M059J (cell line): Measurements from ENCODE around the gene TNIP2. TPM values are rescaled to one million over a fixed set of nuclear protein-coding genes. Genes with fewer than 3 reads are reported as not detected.
"Not testable (repeated sequence)": the region's sequence is repeated elsewhere in the genome, so short reads cannot be mapped to it uniquely, and the experiment has no call there.

ENCODE experiments used
- DNase-seq: peaks from one replicate; pipeline ENCODE4 v3.0.0-alpha.2; 2012; ENCODE audit warnings: low read depth
- total RNA-seq: library from RNA; depleted of rRNA; stranded (reverse); fragments of >200 nt; shearing (Covaris generic); gene quantifications from 2 replicates; pipeline ENCODE4 v1.2.3, GENCODE V29; 2014

Gene TNIP2
- total RNA-seq, 1 experiment from 2014 or later = 49.4 TPM

DNA sequence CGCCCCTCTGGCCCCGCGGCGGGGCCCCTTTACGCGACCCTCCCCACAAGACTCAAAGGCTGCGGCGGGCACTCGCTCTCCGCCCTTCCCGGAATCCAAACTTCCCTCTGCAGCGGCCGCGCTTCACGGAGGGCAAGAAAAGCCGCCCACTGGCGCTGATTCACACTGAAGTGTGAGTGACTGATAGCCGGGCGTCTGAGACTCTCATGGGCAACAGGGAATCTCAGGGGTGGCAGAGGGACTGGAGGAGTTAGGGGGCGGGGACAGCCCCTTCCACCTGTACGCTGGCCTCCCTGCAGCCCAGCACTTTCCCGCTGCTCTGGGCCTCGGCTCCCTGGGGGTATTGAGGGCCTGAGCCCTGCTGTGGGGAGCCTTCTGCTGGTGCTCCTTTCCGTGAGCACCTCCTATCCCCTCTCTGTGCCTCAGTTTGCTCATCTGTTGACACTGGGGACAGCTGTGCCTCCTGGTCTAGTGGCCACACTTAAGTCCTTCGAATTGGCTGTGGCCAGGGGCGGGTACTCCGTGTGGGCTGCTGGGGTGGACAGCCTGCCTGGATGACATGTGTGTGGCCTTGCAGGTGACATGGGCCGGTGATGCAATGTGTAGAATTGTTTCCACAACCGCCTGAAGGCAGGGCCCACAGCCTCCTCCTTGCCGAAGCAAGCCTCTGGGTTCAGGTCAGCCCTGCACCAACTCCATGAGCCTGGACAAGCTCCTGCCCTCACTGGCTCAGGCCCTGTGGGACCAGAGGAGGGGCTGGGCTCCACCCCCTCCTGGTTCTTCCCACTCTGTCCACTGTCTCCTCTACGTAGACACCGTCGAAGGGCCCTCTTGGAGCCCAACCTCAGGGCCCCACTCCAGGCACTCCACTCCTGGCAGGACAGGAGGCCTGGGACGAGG, 37.7 kb upstream of the TNIP2 start:
- DNase-seq = peak; percentile 83

DNA sequence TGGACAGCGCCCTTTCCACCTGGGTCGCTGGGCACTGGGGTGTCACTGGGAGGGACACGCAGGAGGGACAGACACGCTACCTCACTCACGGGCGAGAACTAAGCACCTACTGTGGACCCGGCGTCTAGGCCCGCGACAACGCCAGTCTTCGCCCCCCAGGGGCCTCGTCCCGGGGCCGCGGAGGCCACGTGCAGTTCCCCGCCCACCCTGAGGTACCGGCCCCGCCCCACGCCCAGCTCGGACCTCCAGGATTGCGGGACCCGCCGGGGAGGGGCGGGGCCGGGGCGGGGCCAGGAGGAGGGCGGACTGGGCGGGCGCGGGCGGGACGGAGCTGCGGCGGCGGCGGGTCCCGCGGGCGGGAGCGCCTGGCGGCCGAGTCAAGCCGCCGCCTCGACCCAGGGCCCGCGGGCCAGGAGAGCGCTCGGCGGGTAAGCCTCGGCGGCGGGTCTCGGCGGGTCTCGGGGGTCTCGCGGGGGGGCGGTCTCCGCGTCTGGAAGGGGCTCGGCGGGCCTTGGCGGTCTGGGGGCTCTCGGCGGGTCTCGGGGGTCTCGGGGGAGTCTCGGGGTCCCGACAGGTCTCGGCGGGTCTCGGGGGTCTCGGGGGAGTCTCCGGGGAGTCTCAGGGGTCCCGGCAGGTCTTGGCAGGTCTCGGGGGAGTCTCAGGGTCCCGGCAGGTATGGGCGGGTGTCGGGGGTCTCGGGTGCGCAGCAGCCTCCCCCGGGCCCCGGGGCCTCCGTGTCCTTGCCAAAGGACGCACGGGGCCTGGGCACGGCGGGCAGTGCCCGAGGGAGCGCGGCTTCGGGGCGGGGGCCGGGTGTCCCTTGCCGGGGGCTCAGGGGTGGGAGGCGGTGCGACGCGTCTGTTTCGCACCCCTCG, 36.8 kb upstream of the TNIP2 start, which contains the start of gene SH3BP2:
SH3BP2 (plus strand) TSS at position 375 of the 875 bp plus-strand sequence. CDS start 27,533 bp downstream, outside the sequence.
- DNase-seq = peak; percentile 63

DNA sequence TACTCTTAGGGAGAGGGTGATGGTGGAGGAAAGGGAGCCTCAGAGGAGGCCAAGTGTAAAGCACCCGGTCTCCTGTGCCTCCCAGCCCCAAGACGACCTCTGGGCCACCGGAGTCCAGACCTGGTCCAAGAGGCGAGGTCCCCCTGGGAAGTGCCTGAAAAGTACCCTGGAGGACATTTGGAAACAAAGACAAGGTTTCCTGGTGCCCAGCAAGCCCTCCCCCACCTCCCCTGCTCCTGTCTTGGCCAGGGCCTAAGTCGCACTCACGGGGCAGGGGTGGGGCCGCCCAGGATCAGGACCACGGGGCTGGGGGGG, 36.2 kb upstream of the TNIP2 start:
- DNase-seq = no peak

DNA sequence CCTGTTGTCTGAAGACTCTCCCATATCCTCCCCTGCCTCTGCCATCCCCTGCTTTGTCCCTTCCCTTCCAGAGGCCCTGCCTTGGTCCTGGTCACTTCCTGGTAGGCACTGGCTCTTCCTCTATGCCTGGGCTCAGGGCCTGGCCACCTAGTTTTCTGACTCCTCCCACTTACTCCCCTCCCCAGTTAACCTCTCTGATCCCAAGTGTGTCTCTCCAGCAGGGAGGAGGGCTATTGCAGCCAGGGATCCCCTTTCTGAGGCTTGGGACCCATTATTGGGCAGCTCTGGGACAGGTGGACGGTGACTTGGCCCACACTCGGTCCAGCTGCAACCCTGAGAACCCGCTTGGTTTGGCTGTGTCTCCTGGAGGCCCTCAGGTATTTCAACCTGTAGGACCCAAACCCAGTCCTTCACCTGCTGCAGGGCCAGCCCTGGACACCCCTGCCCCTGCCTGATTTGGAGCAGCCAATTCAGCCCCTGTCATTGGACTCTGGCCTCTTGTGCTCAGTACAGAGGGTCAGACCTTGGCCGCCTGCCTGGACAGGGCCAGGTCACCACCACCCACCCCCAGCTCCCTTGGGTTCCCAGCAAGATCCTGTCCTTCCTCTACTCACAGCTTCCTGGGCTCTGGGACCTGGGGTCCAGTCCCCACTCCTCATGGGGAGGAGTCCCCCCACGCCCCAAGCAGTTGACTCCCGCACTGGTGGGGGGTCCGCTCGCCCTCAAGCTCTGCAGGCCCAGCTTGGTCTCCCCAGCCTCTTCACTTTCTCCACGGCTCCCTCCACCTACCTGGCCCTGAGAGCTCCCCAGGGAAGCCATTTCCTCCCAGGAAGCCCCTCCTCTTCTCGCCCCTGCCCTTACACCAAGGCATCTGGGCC, 35.6 kb upstream of the TNIP2 start:
- DNase-seq = no peak

DNA sequence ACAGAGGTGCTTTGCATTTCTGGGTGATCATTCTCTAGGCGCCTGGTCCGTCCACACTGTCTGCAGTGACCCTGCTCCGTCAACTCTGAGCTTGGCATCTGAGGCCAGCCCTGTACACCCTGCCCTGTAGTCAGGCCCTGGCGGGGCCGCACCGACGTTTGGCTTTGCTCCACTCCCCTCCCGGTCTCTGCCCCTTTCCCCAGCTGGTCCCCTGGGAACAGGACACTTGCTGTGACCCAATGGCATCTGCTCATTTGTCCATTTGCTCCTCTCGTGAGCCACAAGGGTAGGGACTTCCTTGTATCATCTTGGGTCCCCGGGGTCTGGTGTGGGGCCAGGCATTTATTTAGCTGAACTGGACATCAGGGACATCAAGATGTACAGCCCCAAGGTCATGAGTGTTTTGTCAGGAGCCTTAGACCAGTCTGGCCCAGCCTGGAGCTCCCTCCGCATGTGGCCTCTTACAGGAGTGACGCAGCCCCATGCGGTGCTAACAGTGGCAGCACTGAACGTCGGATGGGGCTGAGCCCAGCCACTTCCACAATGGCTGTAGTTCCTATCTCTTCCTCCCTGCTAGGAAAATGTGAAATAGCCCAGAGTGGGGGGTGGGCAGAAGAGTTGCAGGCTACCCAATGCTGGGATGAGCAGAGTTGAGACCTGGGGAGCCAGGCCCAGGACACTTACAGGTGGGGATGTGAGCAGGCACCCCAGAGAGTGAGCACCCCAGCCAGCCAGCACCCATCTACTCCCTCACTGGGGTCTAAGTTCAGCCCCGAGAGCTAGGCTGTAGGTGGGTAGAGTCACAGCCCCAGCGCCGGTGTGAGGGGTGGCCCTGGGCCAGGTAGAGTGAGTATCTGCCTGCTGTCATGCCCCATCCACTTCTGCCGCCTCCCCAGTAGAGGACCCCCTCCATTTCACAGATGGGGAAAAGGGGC, 34.7 kb upstream of the TNIP2 start:
- DNase-seq = no peak

DNA sequence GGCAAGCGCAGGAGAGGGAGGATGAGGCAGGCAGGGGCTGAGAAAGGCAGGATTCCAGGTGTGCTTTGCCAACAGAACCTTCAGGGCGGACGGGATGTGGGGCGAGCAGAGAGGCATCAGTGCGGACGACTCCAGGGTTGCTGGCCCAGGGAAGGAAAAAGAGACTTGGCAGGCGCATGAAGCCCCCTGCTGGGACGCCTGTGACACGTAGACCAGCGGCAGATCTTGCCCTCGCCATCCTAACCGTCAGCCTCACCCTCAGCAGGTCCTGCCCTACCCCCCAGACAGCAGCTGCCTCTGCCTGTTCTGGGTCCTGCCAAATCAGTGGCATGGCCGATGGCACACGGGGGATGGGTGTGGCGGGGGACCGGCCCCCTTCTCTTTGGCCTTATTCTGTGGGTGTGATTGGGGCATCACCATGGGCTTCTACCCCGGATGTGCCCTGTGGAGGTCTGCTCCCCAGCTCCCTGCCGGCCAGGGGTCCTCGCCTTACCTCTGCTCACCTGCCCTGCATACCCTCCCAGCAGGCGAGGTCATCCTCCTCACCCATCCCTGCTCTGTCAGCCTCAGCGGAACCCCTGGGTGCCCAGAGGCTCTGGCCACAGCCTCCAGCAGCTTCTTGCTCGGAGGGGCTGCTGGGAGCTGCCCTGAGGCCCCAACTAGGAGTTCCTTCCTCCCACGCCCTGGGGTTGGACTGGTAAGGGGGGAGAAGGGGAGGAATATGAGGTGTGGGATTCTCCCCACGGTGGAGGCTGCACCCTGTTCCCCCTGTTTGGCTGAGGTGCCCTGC, 33.9 kb upstream of the TNIP2 start:
- DNase-seq = no peak

DNA sequence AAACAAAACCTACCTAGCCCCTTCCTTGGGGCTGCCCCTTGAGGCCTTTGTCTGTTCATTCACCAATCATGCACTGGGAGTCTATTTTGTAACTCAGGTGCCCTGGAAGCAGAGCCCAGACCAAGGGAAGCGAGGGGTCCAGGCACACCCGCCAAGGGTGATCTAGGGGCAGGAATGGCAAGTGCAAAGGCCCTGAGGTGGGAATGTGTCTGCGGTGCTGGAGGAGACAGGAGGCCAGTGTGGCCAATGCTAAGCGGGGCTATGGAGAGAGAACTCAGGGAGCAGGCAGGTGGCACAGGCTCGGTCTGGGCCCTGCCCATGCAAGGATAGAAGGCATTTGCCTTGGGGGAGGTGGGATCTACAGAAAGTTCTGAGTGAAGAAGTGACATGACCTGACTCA, 33.2 kb upstream of the TNIP2 start:
- no peak for DNase-seq

DNA sequence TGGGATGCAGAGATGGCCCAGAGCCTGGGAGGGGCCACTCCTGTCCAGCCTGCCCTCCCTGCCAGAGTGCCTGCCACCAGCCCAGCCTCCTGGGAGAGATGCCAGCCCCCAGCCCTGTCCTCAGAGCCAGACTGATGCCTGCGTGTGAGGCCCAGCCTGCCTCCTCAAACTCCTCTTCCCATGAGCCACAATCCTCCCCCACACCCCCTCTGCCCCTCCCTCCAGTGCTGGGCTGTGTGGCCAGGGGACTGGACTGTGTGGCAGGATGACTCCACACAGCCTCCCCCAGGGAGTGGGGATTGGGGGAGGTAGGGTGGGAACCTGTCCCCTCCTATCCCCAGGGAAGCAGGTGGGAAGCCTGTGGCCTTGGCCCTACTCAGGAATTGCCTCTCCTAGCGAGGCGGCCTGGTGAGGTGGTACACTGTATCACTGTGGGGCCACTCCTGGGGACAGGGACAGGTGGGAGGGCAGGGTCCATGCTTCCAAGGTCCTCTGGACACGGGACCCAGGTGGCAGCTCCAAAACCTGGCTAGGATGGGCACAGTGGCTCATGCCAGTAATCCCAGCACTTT, 32.5 kb upstream of the TNIP2 start:
- DNase-seq = peak; percentile 59

DNA sequence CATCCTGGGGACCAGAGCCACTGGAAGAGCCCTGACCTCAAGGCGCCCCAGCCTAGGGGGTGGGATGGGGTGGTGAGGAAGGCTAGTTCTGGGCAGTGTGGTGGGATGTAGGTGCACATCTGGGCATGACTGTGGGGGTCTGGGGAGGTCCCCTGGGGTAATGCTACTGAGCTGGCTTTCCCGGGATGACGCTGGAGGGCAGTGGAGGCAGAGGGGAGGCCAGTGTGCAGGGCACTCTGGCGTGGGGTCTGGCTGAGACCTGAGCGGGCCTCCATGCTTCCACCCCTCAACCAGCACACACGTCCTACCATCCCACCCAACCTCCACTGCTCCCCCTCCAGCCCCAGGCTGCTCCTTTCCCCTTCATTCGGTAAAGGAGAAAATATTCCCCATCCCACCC, 32.0 kb upstream of the TNIP2 start:
- DNase-seq = no peak

DNA sequence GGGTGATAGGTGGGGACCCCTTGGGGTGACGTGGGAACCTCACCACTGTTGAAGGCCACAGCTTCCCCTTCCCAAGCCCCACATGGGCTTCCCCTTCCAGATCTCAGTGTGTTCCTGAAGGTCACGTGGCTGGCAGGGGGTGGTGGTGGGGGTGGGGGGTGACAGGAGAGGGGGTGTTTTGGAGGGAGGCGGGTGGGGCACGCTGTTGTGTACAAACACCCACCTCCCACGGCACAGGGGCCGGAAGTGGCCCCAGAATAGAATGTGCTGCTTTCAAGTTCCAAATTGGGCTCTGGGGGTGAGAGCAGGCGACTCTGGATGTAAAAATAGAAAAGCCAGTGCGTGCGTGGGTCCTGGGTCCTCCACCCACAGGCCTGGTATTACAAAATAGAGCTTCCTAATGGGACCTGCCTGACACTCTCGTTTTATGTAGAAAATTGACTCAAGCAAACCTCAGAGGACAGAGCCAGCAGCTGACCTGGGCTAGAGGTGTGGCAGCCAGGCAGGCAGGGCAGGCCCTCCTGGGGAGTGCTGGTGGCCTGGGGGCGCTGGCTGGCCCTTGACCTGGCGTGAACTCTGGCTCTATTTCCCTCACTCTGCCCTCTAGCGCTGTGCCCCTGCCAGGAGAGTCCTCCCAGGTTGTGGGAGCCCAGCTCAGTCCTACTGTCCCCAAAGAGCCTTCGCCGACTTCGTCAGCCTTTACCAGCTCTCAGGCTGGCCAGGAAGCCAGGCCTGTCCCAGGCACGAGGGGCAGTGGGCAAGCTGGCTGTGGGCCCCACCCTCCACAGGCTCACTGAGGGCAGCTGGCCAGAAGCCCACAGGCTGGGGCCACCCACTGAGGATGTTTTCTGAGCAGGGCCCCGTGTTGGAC, 31.3 kb upstream of the TNIP2 start:
- no peak for DNase-seq

DNA sequence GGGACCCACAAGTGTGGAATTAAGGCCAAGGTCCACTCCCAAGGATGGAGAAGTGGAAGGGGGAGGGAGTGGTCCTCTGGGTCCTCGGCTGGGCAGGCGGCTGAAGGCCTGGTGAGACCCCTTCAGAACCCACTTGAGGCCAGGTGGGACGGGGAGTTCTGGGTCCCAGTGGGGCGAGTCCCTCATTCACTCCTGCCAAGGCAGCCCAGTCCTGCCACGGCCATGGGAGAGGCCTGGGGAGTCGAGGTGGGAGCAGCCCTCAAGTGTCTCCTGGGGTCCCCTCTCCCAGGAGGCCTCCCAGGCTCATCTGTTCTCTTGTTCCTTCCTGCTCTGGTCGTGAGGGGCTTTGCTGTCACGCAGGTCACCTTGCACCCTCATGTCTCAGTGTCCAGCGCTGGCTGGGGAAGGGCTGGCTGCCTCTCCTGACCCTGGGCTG, 30.7 kb upstream of the TNIP2 start:
- no peak for DNase-seq

DNA sequence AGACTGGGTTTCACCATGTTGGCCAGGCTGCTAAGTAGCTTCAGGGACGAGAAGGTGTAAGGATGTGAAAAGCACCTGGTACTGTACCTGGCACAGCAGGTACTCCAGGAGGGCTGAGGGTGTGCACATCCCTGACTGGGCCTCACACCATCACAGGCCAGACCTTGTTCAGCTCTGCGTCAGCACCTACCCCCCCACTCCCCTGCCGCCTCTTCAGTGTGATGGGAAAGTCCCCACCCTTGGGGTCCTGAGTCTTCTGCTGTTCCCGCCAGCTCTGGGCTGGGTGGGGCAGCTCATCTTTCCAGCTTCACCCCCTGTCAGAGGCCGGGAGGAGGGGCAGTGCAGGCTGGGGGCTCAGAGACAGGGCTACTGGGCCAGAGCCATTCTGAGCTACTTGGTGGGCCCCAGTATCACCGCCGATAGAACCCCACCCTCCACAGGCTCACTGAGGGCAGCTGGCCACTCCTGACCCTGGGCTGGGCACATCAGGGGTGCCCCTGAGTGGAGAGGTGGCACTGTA, 30.1 kb upstream of the TNIP2 start:
- no peak for DNase-seq

DNA sequence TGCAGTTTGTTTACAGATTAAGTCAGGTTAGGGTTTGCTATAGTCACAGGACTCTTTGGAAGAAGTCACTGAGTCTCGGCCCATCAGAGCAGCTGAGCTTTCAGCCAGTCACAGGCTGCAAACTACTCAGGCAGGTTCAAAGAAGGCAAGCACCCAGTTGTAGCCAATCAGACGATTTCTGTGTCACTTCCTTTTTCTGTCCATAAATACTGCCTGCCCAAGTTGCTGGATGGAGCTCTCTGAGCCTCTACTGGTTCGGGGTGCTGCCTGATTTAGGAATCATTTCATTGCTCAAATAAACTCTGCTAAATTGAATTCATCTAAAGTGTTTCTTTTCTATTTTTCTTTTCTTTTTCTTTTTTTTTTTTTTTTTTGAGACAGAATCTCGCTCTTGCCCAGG, 29.5 kb upstream of the TNIP2 start:
- no peak for DNase-seq

DNA sequence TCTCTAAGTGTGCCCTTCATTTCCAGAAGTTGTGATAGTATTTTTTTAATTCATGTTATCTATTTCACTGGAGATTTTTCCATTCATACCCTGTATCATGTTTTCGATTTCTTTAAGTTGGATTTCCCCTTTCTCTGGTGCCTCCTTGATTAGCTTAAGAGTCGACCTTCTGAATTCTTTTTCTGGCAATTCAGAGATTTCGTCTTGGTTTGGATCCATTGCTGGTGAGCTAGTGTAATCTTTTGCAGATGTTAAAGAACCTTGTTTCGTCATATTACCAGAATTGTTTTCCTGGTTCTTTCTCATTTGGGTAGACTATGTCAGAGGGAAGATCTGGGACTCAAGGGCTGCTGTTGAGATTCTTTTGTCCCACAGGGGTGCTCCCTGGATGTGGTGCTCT, 27.7 kb upstream of the TNIP2 start:
- DNase-seq = no peak

DNA sequence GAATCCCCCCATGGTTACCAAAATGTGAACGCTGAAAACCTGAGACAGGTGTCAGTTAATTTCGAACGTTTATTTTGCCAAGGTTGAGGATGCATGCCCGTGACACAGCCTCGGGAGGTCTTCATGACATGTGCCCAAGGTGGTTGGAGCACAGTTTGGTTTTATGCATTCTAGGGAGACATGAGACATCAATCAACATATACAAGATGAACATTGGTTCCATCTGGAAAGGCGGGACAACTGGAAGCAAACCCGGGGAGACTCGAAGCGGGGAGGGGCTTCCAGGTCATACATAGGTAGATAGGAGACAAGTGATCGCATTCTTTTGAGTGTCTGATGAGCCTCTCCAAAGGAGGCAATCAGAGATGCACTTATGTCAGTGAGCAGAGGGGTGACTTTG, 25.8 kb upstream of the TNIP2 start:
- no peak for DNase-seq

DNA sequence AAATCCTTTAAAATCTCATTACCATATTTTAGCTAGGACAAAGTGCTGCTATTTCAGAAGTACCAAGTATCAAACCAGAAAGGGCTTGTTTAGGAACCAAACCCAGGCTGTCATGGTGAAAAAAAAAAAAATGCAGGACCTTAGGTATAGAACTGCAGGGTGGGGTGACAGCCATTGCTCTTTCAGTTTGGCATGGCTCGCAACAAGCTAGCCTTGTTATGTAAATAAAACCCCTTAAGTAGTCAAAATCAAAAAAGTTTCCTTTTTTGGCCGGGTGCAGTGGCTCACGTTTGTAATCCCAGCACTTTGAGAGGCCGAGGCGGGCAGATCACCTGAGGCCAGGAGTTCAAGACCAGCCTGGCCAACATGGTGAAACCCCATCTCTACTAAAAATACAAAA, 24.5 kb upstream of the TNIP2 start:
- not testable (repeated sequence) for DNase-seq

DNA sequence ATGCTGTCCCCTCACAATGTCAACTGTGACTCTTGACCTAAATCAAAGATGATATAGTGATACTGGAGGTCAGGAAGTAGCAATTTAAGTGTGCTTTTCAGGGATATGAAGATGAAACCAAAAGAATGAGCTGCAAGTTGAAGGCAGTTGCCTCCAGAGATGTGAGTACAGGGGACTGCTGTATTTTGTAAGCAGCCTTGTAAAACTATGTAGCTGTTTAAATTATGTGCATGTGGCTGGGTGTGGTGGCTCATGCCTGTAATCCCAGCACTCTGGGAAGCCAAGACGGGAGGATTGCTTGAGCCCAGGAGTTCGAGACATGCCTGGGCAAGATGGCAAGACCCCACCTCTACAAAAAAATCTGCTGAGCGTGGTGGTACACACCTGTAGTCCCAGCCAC, 15.1 kb upstream of the TNIP2 start:
- DNase-seq = no peak

DNA sequence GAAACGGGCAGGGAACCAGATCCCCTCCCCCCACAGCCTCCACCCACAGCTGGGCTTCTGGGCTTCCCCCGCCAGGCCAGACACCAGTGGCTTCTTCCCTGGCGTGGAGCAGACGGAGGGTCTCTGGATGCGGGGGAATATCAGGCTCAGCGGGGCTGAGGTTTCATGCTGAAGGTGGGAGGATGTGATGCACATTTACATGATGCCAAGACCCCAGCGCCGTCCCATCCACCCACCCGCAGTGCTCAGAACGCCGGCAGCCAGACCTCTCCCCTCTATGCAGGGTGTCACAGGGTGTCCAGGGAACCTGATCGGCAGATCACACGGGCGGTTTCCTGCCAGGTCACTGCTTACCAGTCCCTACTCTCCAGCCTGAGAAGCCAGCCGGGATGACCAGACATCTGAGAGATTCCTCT, 12.8 kb upstream of the TNIP2 start:
- DNase-seq = no peak
